Left renal pelvis (tissue), 4 donors: ENCODE results near the gene SLC37A1. TPM values are rescaled to one million over a fixed set of nuclear protein-coding genes. Genes with fewer than 3 reads are reported as not detected.

Experiments
- DNase-seq, 4 donors: peaks; one replicate each; pipeline ENCODE4 v3.0.0-alpha.2; 2013; ENCODE audit warnings: low read depth in 4 of 4, low spot score in 3 of 4
- polyA plus RNA-seq, 4 donors: library from polyadenylated mRNA; unstranded; fragments of 120-200 nt; gene quantifications; one replicate each; pipeline ENCODE4 v1.2.1, GENCODE V29; 2013; ENCODE audit not compliant: insufficient read length in 4 of 4

The SLC37A1 gene
- polyA plus RNA-seq, 4 donors = 2.9 to 10.6 (median 8.6) TPM

- no peak for DNase-seq
Observed at GRCh38 chr21:42540396-42540795, 26.7 kb downstream of the SLC37A1 start.

- no peak for DNase-seq
Observed at GRCh38 chr21:42541174-42541573, 27.5 kb downstream of the SLC37A1 start.

- DNase-seq = no peak
Observed at GRCh38 chr21:42541618-42542017, 28.0 kb downstream of the SLC37A1 start.

GRCh38 chr21:42542196-42542595 is 28.5 kb downstream of the SLC37A1 start:
- DNase-seq = no peak

GRCh38 chr21:42542596-42542995 is 28.9 kb downstream of the SLC37A1 start:
- no peak for DNase-seq

GRCh38 chr21:42543106-42543847 is 29.6 kb downstream of the SLC37A1 start:
- DNase-seq = no peak

GRCh38 chr21:42544544-42544943 is 30.9 kb downstream of the SLC37A1 start:
- no peak for DNase-seq

GRCh38 chr21:42545317-42545716 is 31.7 kb downstream of the SLC37A1 start:
- no peak for DNase-seq

- no peak for DNase-seq
Observed at GRCh38 chr21:42545745-42546144, 32.1 kb downstream of the SLC37A1 start.

GRCh38 chr21:42546433-42546832 is 32.8 kb downstream of the SLC37A1 start:
- DNase-seq = no peak

GRCh38 chr21:42547001-42547905 is 33.6 kb downstream of the SLC37A1 start:
- no peak for DNase-seq

- no peak for DNase-seq
Observed at GRCh38 chr21:42547906-42548365, 34.3 kb downstream of the SLC37A1 start.

- no peak for DNase-seq
Observed at GRCh38 chr21:42548687-42549406, 35.2 kb downstream of the SLC37A1 start.

GRCh38 chr21:42550817-42551216 is 37.2 kb downstream of the SLC37A1 start:
- no peak for DNase-seq

GRCh38 chr21:42552407-42553336 is 39.0 kb downstream of the SLC37A1 start:
- DNase-seq = no peak

GRCh38 chr21:42553435-42553834 is 39.8 kb downstream of the SLC37A1 start:
- DNase-seq = no peak

- DNase-seq = no peak
Observed at GRCh38 chr21:42554251-42554961, 40.8 kb downstream of the SLC37A1 start.

GRCh38 chr21:42555756-42556438 is 42.2 kb downstream of the SLC37A1 start:
- no peak for DNase-seq

GRCh38 chr21:42556476-42556875 is 42.8 kb downstream of the SLC37A1 start:
- DNase-seq = no peak
